Breast epithelium (tissue), 4 donors: ENCODE data around the gene UTP15. TPM values are rescaled to one million over a fixed set of nuclear protein-coding genes. Genes with fewer than 3 reads are reported as not detected.

ENCODE experiments used
- DNase-seq, 2 donors: peaks; one replicate each; pipeline ENCODE4 v3.0.0-alpha.2; 2019; ENCODE audit warnings: low spot score in 2 of 2
- H3K27ac ChIP-seq, 2 donors: fragments of 200-600 bp; sonication (generic) in 1 of 2; one replicate each; pipeline ENCODE4 v1.5.1; 2016 to 2019; ENCODE audit warnings: mild to moderate bottlenecking in 1 of 2
- H3K27me3 ChIP-seq, 2 donors: fragments of 200-600 bp; sonication (generic) in 1 of 2; one replicate each; pipeline versions ENCODE4 v1.5.1 to v1.6.0; 2017 to 2019; ENCODE audit warnings: control low read depth in 1 of 2, mild to moderate bottlenecking in 1 of 2
- H3K36me3 ChIP-seq: fragments of 200-600 bp; one replicate; pipeline ENCODE4 v1.5.1; 2019
- H3K4me1 ChIP-seq, 2 donors: fragments of 200-600 bp; sonication (generic); one replicate each; pipeline ENCODE4 v1.5.1; 2016 to 2019; ENCODE audit warnings: control low read depth in 1 of 2
- H3K4me3 ChIP-seq, 3 donors: fragments of 200-600 bp; sonication (generic); 1 replicate in 2 of 3; 2 replicates in 1 of 3; pipeline ENCODE4 v1.5.1; 2016 to 2019; ENCODE audit warnings: mild to moderate bottlenecking in 3 of 3, moderate library complexity in 2 of 3
- H3K9me3 ChIP-seq, 2 donors: fragments of 200-600 bp; sonication (generic) in 1 of 2; one replicate each; pipeline ENCODE4 v1.5.1; 2016 to 2019; ENCODE audit warnings: control low read depth in 1 of 2
- CTCF ChIP-seq, 3 donors: fragments of 450-650 bp; IDR thresholded peaks; one replicate each; pipeline ENCODE4 v1.5.1; 2016 to 2017; ENCODE audit warnings: antibody characterized with exemption in 3 of 3, mild to moderate bottlenecking in 3 of 3, moderate library complexity in 3 of 3
- POLR2A ChIP-seq: fragments of 450-650 bp; IDR thresholded peaks from one replicate; pipeline ENCODE4 v1.6.1; 2016; ENCODE audit warnings: antibody characterized with exemption, mild to moderate bottlenecking, moderate library complexity
- POLR2AphosphoS5 ChIP-seq, 3 donors: sonication (generic); formaldehyde crosslinking; IDR thresholded peaks; one replicate each; pipeline ENCODE4 v1.6.1; 2017; ENCODE audit warnings: antibody characterized with exemption in 3 of 3
- intact Hi-C: fragments of 100-400 bp; cut with DNase I; formaldehyde crosslinking; loops from one replicate; pipeline ENCODE4 v1.15.1; 2023; ENCODE audit warnings: low total_unique reads
- total RNA-seq, 3 donors: library from RNA; depleted of rRNA; stranded (reverse); fragments of >200 nt; gene quantifications; one replicate each; pipeline ENCODE4 v1.1.0, GENCODE V29; 2016

UTP15 gene
- total RNA-seq, 3 donors from 2014 or later: 38.7 to 61.6 (median 39.0) TPM

DNA sequence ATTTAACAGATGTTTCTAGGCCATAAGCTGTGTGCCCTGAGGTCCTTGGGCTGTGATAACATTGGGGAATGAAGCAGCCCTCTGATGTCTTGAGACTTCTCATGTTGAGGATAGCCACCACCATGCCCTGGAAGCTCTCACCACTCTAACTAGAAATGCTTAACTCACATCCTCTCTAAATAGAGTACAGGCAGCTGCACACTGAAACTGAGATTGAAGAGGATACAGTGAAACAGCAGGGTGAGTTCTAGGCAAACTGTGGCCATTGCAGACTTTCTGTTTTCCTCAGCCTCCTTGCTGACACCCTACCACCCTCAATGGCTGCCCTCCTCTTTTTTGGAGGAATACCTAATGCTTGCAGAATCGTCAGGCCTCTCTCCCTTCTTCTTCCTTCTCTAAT is 22.4 kb downstream of the UTP15 start:
- Histone ChIP-seq H3K27me3 (no peaks in the 10 kb centered on the region), H3K4me3 (no peak overlapping the region), H3K36me3 (no peaks in the 10 kb centered on the region), H3K4me1 (no peaks in the 10 kb centered on the region), H3K27ac (no peak overlapping the region), H3K9me3 (no peaks in the 10 kb centered on the region)
- no peak for DNase-seq
- TF ChIP-seq POLR2A: no peak
- TF ChIP-seq CTCF (IDR thresholded peaks at IDR 0.05): no peak
- no peak for TF ChIP-seq POLR2AphosphoS5 (IDR thresholded peaks at IDR 0.05)
- intact Hi-C loops: no loop called here

GRCh38 chr5:73591102-73591695 is 25.7 kb downstream of the UTP15 start:
- Histone ChIP-seq H3K27me3 (no peaks in the 10 kb centered on the region), H3K4me3 (no peak overlapping the region), H3K36me3 (no peaks in the 10 kb centered on the region), H3K27ac (no peak overlapping the region), H3K9me3 (no peaks in the 10 kb centered on the region), H3K4me1 (no peaks in the 10 kb centered on the region)
- TF ChIP-seq POLR2A (no peak), POLR2AphosphoS5 (IDR thresholded peaks at IDR 0.05) (no peak), CTCF (IDR thresholded peaks at IDR 0.05) (peak; percentile 88 to 92 (median 89))
- peak in 1 of 2 donors; percentile 27 for DNase-seq
- intact Hi-C loops: no loop called here

- Histone ChIP-seq H3K36me3 (no peaks in the 10 kb centered on the region), H3K4me3 (no peak overlapping the region), H3K4me1 (no peaks in the 10 kb centered on the region), H3K27me3 (no peaks in the 10 kb centered on the region), H3K27ac (no peak overlapping the region), H3K9me3 (no peaks in the 10 kb centered on the region)
- intact Hi-C loops: no loop called here
- TF ChIP-seq POLR2AphosphoS5 (IDR thresholded peaks at IDR 0.05) (no peak), CTCF (IDR thresholded peaks at IDR 0.05) (no peak), POLR2A (no peak)
- DNase-seq: no peak
Observed at GRCh38 chr5:73591698-73592501, 26.4 kb downstream of the UTP15 start.

DNA sequence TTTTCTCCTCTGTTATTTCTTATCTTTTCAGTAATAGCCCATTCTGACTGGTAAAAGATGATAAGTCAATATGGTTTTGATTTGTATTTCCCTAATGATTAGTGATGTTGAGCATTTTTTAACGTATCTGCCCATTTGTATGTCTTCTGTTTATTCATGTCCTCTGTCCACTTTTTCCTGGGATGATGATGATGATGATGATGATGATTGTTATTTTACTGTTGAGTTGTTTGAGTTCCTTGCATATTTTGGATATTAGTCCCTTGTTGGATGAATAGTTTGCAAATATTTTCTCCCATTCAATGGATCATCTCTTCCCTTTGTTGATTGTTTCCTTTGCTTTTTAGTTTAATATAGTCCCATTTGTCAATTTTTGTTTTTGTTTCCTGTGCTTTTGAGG is 27.0 kb downstream of the UTP15 start:
- no peak for DNase-seq
- no peaks in the 10 kb centered on the region for H3K36me3 ChIP-seq
- H3K4me3 ChIP-seq: no peak overlapping the region

GRCh38 chr5:73596705-73597328 is 31.3 kb downstream of the UTP15 start:
- Histone ChIP-seq H3K9me3 (peaks cover 0 to 4% of the 10 kb centered on the region in 2 donors), H3K36me3 (no peaks in the 10 kb centered on the region), H3K4me3 (no peak overlapping the region), H3K27me3 (no peaks in the 10 kb centered on the region), H3K27ac (no peak overlapping the region), H3K4me1 (no peaks in the 10 kb centered on the region)
- DNase-seq: no peak
- TF ChIP-seq POLR2A: no peak
- no peak for TF ChIP-seq POLR2AphosphoS5 (IDR thresholded peaks at IDR 0.05)
- peak; percentile 20 to 31 (median 24) for TF ChIP-seq CTCF (IDR thresholded peaks at IDR 0.05)
- intact Hi-C loops: no loop called here

More for the DNA sequence above, 27.0 kb downstream of the UTP15 start:
- Histone ChIP-seq H3K9me3 (no peaks in the 10 kb centered on the region), H3K27ac (no peak overlapping the region), H3K4me1 (no peaks in the 10 kb centered on the region), H3K27me3 (no peaks in the 10 kb centered on the region)
- intact Hi-C loops: no loop called here
- TF ChIP-seq POLR2AphosphoS5 (IDR thresholded peaks at IDR 0.05) (no peak), POLR2A (no peak)
